ENCODE results near the gene HOXA2. TPM values are rescaled to one million over a fixed set of nuclear protein-coding genes. Genes with fewer than 3 reads are reported as not detected.

The HOXA2 gene
- total RNA-seq, 4 donors from 2014 or later, result 0.27 to 3.6 (median 1.5) TPM

DNA sequence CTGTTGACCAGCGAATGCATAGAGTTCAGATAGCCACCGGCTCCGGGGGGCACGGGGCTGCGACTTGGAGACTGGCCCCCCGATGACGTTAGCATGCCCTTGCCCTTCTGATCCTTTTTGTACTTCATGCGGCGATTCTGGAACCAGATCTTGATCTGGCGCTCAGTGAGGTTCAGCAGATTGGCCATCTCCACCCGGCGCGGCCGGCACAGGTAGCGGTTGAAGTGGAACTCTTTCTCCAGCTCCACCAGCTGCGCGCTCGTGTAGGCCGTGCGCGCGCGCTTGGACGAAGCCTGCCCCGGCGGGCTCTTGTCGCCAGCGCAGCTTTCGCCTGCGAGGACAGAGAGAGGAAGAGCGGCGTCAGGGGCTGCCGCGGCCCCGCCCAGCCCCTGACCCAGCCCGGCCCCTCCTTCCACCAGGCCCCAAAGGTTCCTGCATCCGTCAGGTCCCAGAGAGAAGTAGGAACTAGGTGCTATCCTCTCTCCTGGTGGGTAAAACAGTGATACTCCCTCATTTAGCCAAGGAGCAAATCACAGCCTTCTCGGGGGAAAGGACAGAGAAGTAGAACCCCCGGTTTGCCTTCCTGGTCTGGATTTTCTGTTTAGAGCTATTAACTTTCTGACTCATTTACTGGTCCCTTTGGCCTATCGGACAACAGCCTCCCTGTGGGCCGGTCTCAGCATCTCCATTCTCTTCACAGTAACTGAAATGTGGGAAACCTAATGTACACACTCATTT, 6.1 kb upstream of the HOXA2 start:
- Histone ChIP-seq H3K27ac (peak overlapping the region; percentile 96 to 99 (median 99)), H3K4me1 (peaks cover 21 to 97% (median 54%) of the 10 kb centered on the region in 3 donors), H3K9me3 (no peaks in the 10 kb centered on the region), H3K27me3 (peaks cover 0 to 4% (median 0%) of the 10 kb centered on the region in 4 donors), H3K36me3 (no peaks in the 10 kb centered on the region), H3K4me3 (peak overlapping the region; percentile 26 to 97 (median 72))
- intact Hi-C loops (cut with DNase I), result no loop called here
- DNase-seq, result no peak
- peak in 2 of 4 donors; percentile 75 to 86 for TF ChIP-seq POLR2A (IDR thresholded peaks at IDR 0.05)
- TF ChIP-seq CTCF (IDR thresholded peaks at IDR 0.05), result peak in 2 of 6 experiments; percentile 28 to 31
- 22 to 57% methylated on average over 7 to 12 of the region's 41 CpGs for WGBS, 2 donors

DNA sequence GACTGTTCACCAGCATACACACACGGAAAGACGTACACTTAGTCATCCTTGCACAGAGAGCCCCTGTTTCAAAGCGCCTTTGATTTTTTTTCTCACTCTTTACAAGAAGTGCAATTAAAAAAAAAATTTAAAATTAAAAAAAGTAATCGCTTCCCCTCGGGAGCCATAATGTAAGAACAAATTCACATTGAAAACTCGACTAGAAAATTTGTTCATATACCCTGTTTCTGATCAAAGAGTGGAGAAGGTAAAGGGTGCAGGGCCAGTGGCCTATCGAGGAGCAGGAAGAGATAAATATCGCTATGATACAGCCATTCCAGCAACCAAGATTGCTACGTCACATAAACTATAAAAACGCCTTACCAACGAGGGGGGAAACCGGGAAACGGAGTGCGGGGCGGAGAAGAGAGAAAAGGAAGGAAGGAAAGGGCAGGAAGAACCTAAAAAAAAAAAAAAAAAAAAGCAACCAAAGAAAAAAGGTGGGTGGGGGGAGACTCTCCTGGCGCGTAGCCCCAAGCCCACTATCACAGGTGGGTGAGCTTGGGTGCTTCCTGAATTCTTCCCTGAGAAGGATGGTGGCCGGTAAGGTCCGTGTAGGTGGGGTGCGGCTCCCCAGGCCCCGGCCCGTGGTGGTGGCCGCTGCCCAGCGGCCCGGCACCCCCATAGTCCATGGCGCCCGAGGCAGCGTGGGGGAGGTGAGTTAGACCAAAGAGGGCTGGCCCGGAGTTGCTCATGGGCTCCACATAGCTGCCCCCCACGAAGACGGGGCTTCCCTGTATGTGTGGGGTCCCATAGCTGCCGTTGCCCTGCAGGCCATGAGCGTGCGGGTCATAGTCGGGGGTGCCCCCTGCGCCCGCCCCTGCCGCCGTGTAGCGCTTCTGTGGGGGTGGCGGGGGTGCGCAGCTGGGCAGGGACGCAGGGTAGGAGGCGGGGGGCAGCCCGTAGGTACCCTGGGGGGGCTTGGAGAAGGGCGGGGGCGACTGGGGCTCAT, 5.2 kb upstream of the HOXA2 start:
- TF ChIP-seq POLR2A (IDR thresholded peaks at IDR 0.05) (no peak), CTCF (IDR thresholded peaks at IDR 0.05) (no peak)
- 20 to 26% methylated on average over 19 of the region's 47 CpGs for WGBS, 2 donors
- peak overlapping the region; percentile 26 to 97 (median 72) for H3K4me3 ChIP-seq
- no peak for DNase-seq
- peak overlapping the region; percentile 96 to 99 (median 99) for H3K27ac ChIP-seq
- H3K27me3 ChIP-seq, result peaks cover 0 to 11% (median 0%) of the 10 kb centered on the region in 4 donors
- H3K4me1 ChIP-seq, result peaks cover 21 to 100% (median 58%) of the 10 kb centered on the region in 3 donors
- no peaks in the 10 kb centered on the region for H3K9me3 ChIP-seq
- H3K36me3 ChIP-seq, result no peaks in the 10 kb centered on the region
- intact Hi-C loops (cut with DNase I), result no loop called here

- intact Hi-C loops (cut with DNase I), result no loop called here
- Histone ChIP-seq H3K27me3 (peaks cover 0 to 11% (median 0%) of the 10 kb centered on the region in 4 donors), H3K36me3 (no peaks in the 10 kb centered on the region), H3K4me3 (peak overlapping the region; percentile 18 to 97 (median 72)), H3K27ac (peak overlapping the region; percentile 96 to 99 (median 99)), H3K9me3 (no peaks in the 10 kb centered on the region), H3K4me1 (peaks cover 21 to 98% (median 53%) of the 10 kb centered on the region in 3 donors)
- 18 to 21% methylated on average over 14 of the region's 14 CpGs for WGBS, 2 donors
- no peak for DNase-seq
- no peak for TF ChIP-seq CTCF (IDR thresholded peaks at IDR 0.05)
- TF ChIP-seq POLR2A (IDR thresholded peaks at IDR 0.05), result no peak
Observed at GRCh38 chr7:27106901-27107240, 4.4 kb upstream of the HOXA2 start.

- TF ChIP-seq CTCF (IDR thresholded peaks at IDR 0.05) (no peak), POLR2A (IDR thresholded peaks at IDR 0.05) (no peak)
- DNase-seq, result no peak
- 22 to 30% methylated on average over 5 to 27 of the region's 44 CpGs for WGBS, 2 donors
- Histone ChIP-seq H3K36me3 (no peaks in the 10 kb centered on the region), H3K9me3 (no peaks in the 10 kb centered on the region), H3K27me3 (peaks cover 0 to 11% (median 0%) of the 10 kb centered on the region in 4 donors), H3K27ac (peak overlapping the region; percentile 96 to 99 (median 99)), H3K4me3 (peak overlapping the region; percentile 18 to 97 (median 72)), H3K4me1 (peaks cover 21 to 98% (median 49%) of the 10 kb centered on the region in 3 donors)
- intact Hi-C loops (cut with DNase I), result no loop called here
Observed at GRCh38 chr7:27106181-27106900, 3.9 kb upstream of the HOXA2 start.
